Activated CD8-positive, alpha-beta memory T cell treated with anti-CD3 and anti-CD28 coated beads for 1 hour (primary cell): Measurements from ENCODE around the gene EML6.
A peak's percentile ranks its signal among the peaks of the same experiment; 100 is the strongest.

ENCODE experiments used
- DNase-seq, 2 donors: peaks; one replicate each; pipeline ENCODE4 v3.0.0-alpha.2; 2020; ENCODE audit warnings: low read depth in 1 of 2; ENCODE audit errors: extremely low read depth in 1 of 2

The EML6 gene

GRCh38 chr2:54902763-54903162 lies 179.3 kb downstream of the EML6 start:
- no peak for DNase-seq

- peak in 1 of 2 donors; percentile 35 for DNase-seq
Measured at GRCh38 chr2:54903736-54904554, 180.5 kb downstream of the EML6 start.

GRCh38 chr2:54904836-54905235 lies 181.4 kb downstream of the EML6 start:
- no peak for DNase-seq

GRCh38 chr2:54906716-54907115 lies 183.3 kb downstream of the EML6 start:
- no peak for DNase-seq

GRCh38 chr2:54907663-54908062 lies 184.2 kb downstream of the EML6 start:
- DNase-seq: no peak

- no peak for DNase-seq
Measured at GRCh38 chr2:54908591-54908990, 185.1 kb downstream of the EML6 start.

- no peak for DNase-seq
Measured at GRCh38 chr2:54909001-54909400, 185.5 kb downstream of the EML6 start.

- no peak for DNase-seq
Measured at GRCh38 chr2:54912305-54912704, 188.8 kb downstream of the EML6 start.

- no peak for DNase-seq
Measured at GRCh38 chr2:54912893-54913292, 189.4 kb downstream of the EML6 start.

- DNase-seq: no peak
Measured at GRCh38 chr2:54914637-54915036, 191.2 kb downstream of the EML6 start.

GRCh38 chr2:54915101-54915500 lies 191.6 kb downstream of the EML6 start:
- DNase-seq: no peak

GRCh38 chr2:54916637-54917036 lies 193.2 kb downstream of the EML6 start:
- DNase-seq: no peak

GRCh38 chr2:54918647-54919280 lies 195.3 kb downstream of the EML6 start:
- DNase-seq: no peak

- DNase-seq: no peak
Measured at GRCh38 chr2:54920660-54921059, 197.2 kb downstream of the EML6 start.

GRCh38 chr2:54924121-54924520 lies 200.7 kb downstream of the EML6 start:
- no peak for DNase-seq

GRCh38 chr2:54925022-54925421 lies 201.6 kb downstream of the EML6 start:
- no peak for DNase-seq

- no peak for DNase-seq
Measured at GRCh38 chr2:54927085-54927750, 203.8 kb downstream of the EML6 start.

GRCh38 chr2:54927751-54928615 lies 204.5 kb downstream of the EML6 start:
- DNase-seq: no peak

GRCh38 chr2:54928719-54929118 lies 205.3 kb downstream of the EML6 start:
- no peak for DNase-seq

- no peak for DNase-seq
Measured at GRCh38 chr2:54931473-54931872, 208.0 kb downstream of the EML6 start.

- no peak for DNase-seq
Measured at GRCh38 chr2:54935389-54935788, 211.9 kb downstream of the EML6 start.
